Thoracic aorta (tissue), 2 donors: ENCODE measurements around the gene PLSCR3. TPM values are rescaled to one million over a fixed set of nuclear protein-coding genes. Genes with fewer than 3 reads are reported as not detected.
A peak's percentile ranks its signal among the peaks of the same experiment; 100 is the strongest.

Experiments used
- ATAC-seq: fragments of 150-250 bp; one replicate; pipeline ENCODE4 v1.8.0; 2017; ENCODE audit warnings: low read depth; ENCODE audit not compliant: insufficient number of reproducible peaks, low FRiP score
- DNase-seq: peaks from one replicate; pipeline ENCODE4 v3.0.0-alpha.2; 2020; ENCODE audit warnings: low spot score
- H3K27ac ChIP-seq, 2 donors: fragments of 200-600 bp; sonication (generic); 1 replicate in 1 of 2; 2 replicates in 1 of 2; pipeline ENCODE4 v1.5.1; 2016; ENCODE audit warnings: mild to moderate bottlenecking in 2 of 2, moderate library complexity in 2 of 2
- H3K27me3 ChIP-seq: fragments of 200-600 bp; sonication (generic); replicated peaks from 2 replicates; pipeline ENCODE4 v1.6.0; 2016; ENCODE audit warnings: mild to moderate bottlenecking; ENCODE audit not compliant: insufficient read depth
- H3K36me3 ChIP-seq: fragments of 200-600 bp; sonication (generic); one replicate; pipeline ENCODE4 v1.5.1; 2016
- H3K4me1 ChIP-seq, 2 donors: fragments of 200-600 bp; sonication (generic); 1 replicate in 1 of 2; 2 replicates in 1 of 2; pipeline versions ENCODE4 v1.5.1 to v1.6.0; 2016; ENCODE audit warnings: low read depth in 2 of 2, mild to moderate bottlenecking in 1 of 2; ENCODE audit not compliant: control insufficient read depth in 1 of 2
- H3K4me3 ChIP-seq: fragments of 200-600 bp; sonication (generic); 2 replicates; pipeline ENCODE4 v1.5.1; 2016; ENCODE audit warnings: mild to moderate bottlenecking
- H3K9me3 ChIP-seq: fragments of 200-600 bp; sonication (generic); 2 replicates; pipeline ENCODE4 v1.5.1; 2016
- CTCF ChIP-seq: fragments of 200-600 bp; sonication (generic); IDR thresholded peaks from one replicate; pipeline ENCODE4 v1.5.1; 2019; ENCODE audit warnings: antibody characterized with exemption
- total RNA-seq, 2 donors: library from RNA; depleted of rRNA; stranded (reverse); fragments of >200 nt; gene quantifications; one replicate each; pipeline versions ENCODE4 v1.1.0 to v1.2.3, GENCODE V29; 2016

The PLSCR3 gene
- total RNA-seq, 2 donors from 2014 or later, result 31.0 to 49.4 TPM

GRCh38 chr17:7392696-7393612, 1.4 kb downstream of the PLSCR3 start:
- DNase-seq (no peak), ATAC-seq (no peak)
- peaks cover 16% of the 10 kb centered on the region for H3K36me3 ChIP-seq
- H3K4me3 ChIP-seq, result peak overlapping the region; percentile 84
- peaks cover 6 to 10% of the 10 kb centered on the region in 2 donors for H3K4me1 ChIP-seq
- no peaks in the 10 kb centered on the region for H3K27me3 ChIP-seq
- TF ChIP-seq CTCF, result no peak
- no peaks in the 10 kb centered on the region for H3K9me3 ChIP-seq
- peak overlapping the region in 1 of 2 donors; percentile 84 for H3K27ac ChIP-seq

GRCh38 chr17:7391307-7391706, 3.0 kb downstream of the PLSCR3 start:
- H3K36me3 ChIP-seq, result peaks cover 16% of the 10 kb centered on the region
- H3K27ac ChIP-seq, result no peak overlapping the region
- no peak overlapping the region for H3K4me3 ChIP-seq
- peaks cover 6 to 10% of the 10 kb centered on the region in 2 donors for H3K4me1 ChIP-seq
- TF ChIP-seq CTCF, result no peak
- DNase-seq (no peak), ATAC-seq (no peak)
- no peaks in the 10 kb centered on the region for H3K9me3 ChIP-seq
- no peaks in the 10 kb centered on the region for H3K27me3 ChIP-seq

- Histone ChIP-seq H3K4me3 (no peak overlapping the region), H3K27me3 (no peaks in the 10 kb centered on the region), H3K27ac (no peak overlapping the region), H3K9me3 (no peaks in the 10 kb centered on the region), H3K36me3 (peaks cover 16% of the 10 kb centered on the region), H3K4me1 (peaks cover 6 to 10% of the 10 kb centered on the region in 2 donors)
- TF ChIP-seq CTCF, result no peak
- ATAC-seq, result no peak
- DNase-seq, result no peak
Observed at GRCh38 chr17:7389924-7390910, 4.1 kb downstream of the PLSCR3 start.

GRCh38 chr17:7388856-7389255, 5.5 kb downstream of the PLSCR3 start:
- peaks cover 6 to 13% of the 10 kb centered on the region in 2 donors for H3K4me1 ChIP-seq
- TF ChIP-seq CTCF, result no peak
- no peaks in the 10 kb centered on the region for H3K9me3 ChIP-seq
- no peak for ATAC-seq
- no peaks in the 10 kb centered on the region for H3K27me3 ChIP-seq
- DNase-seq, result no peak
- no peak overlapping the region for H3K27ac ChIP-seq
- H3K4me3 ChIP-seq, result no peak overlapping the region
- H3K36me3 ChIP-seq, result peaks cover 16% of the 10 kb centered on the region
